IPS-18a (cell line): ENCODE measurements around the gene FAM151B.

ENCODE experiments used
- H3K27ac ChIP-seq: one replicate; pipeline ENCODE4 v1.5.1; 2013; ENCODE audit warnings: low read length
- H3K27me3 ChIP-seq: one replicate; pipeline ENCODE4 v1.6.1; 2013; ENCODE audit warnings: mild to moderate bottlenecking, low read length; ENCODE audit not compliant: control insufficient read depth, insufficient read depth
- H3K36me3 ChIP-seq: one replicate; pipeline ENCODE4 v1.6.1; 2013; ENCODE audit warnings: low read depth, low read length; ENCODE audit not compliant: control insufficient read depth
- H3K4me1 ChIP-seq: one replicate; pipeline ENCODE4 v1.6.1; 2013; ENCODE audit warnings: low read depth, low read length; ENCODE audit not compliant: control insufficient read depth
- H3K4me3 ChIP-seq: one replicate; pipeline ENCODE4 v1.5.1; 2013; ENCODE audit warnings: low read length
- H3K9ac ChIP-seq: one replicate; pipeline ENCODE4 v1.6.1; 2013; ENCODE audit warnings: mild to moderate bottlenecking, low read length, moderate library complexity
- H3K9me3 ChIP-seq: one replicate; pipeline ENCODE4 v1.6.1; 2013; ENCODE audit warnings: low read depth, low read length; ENCODE audit not compliant: control insufficient read depth

FAM151B gene

GRCh38 chr5:80507663-80508062 is 19.8 kb downstream of the FAM151B start:
- Histone ChIP-seq H3K36me3 (no peaks in the 10 kb centered on the region), H3K4me1 (no peaks in the 10 kb centered on the region), H3K9ac (no peak overlapping the region), H3K9me3 (no peaks in the 10 kb centered on the region), H3K27ac (no peak overlapping the region), H3K4me3 (no peak overlapping the region), H3K27me3 (no peaks in the 10 kb centered on the region)

GRCh38 chr5:80508844-80509243 is 20.9 kb downstream of the FAM151B start:
- no peak overlapping the region for H3K4me3 ChIP-seq
- no peak overlapping the region for H3K27ac ChIP-seq
- no peak overlapping the region for H3K9ac ChIP-seq
- H3K27me3 ChIP-seq: no peaks in the 10 kb centered on the region
- no peaks in the 10 kb centered on the region for H3K4me1 ChIP-seq
- H3K9me3 ChIP-seq: no peaks in the 10 kb centered on the region
- H3K36me3 ChIP-seq: no peaks in the 10 kb centered on the region

DNA sequence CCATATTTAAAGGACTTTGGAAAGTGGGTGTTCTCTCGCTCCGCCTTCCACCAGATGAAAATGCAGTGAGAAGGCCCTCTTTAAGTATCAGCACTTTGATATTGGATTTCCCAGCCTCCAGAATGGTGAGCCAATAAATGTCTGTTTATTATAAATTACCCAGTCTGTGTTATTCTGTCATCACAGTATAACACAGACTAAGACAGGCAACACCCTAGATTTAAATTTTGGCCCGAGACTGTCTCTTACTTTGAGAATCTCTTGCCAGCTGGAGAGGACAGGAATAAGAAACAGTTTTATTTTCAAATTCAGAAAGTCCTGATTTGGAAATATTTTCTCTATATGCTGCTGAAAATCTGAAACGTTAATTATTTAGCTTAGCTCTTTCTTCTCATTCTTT is 21.5 kb downstream of the FAM151B start:
- Histone ChIP-seq H3K36me3 (no peaks in the 10 kb centered on the region), H3K27me3 (no peaks in the 10 kb centered on the region), H3K4me1 (no peaks in the 10 kb centered on the region), H3K4me3 (no peak overlapping the region), H3K27ac (no peak overlapping the region), H3K9me3 (no peaks in the 10 kb centered on the region), H3K9ac (no peak overlapping the region)

DNA sequence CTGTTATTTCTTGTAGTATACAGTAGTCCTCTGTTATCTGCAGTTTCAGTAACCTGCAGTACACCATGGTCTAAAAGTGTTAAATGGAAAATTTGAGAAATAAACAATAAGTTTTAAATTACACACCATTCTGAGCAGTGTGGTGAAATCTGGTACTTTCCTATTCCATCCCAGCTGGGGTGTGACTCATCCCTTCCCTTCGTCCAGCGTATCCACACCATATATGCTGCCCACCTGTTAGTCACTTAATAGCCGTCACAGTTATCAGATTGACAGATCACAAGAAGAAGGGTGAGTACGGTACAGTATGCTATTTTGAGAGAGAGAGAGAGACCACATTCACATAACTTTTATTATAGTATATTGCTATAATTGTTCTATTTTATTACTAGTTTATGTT is 28.9 kb downstream of the FAM151B start:
- Histone ChIP-seq H3K4me1 (no peaks in the 10 kb centered on the region), H3K9ac (no peak overlapping the region), H3K36me3 (no peaks in the 10 kb centered on the region), H3K27ac (no peak overlapping the region), H3K27me3 (no peaks in the 10 kb centered on the region), H3K9me3 (no peaks in the 10 kb centered on the region), H3K4me3 (no peak overlapping the region)

DNA sequence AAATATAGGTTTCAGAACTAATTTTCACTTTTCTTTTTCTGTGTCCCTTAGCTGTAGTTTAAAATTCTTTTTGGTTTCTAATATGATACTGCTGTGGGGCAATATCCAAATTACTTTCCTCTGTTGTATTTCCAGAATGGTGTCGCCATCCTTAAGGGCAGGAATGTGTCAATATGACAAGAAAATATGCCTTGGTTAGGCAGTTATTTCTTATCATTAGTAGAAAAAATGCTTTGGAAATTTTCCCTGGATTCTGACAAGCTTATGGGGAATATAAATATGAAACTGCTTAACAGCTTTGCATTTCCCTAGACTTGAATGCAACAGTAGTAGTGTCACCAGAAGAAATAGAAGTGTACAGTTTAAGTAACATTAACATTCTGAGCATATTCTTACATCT is 52.8 kb downstream of the FAM151B start:
- Histone ChIP-seq H3K4me3 (no peak overlapping the region), H3K4me1 (no peaks in the 10 kb centered on the region), H3K9ac (no peak overlapping the region), H3K27ac (no peak overlapping the region), H3K36me3 (no peaks in the 10 kb centered on the region), H3K9me3 (no peaks in the 10 kb centered on the region), H3K27me3 (no peaks in the 10 kb centered on the region)

DNA sequence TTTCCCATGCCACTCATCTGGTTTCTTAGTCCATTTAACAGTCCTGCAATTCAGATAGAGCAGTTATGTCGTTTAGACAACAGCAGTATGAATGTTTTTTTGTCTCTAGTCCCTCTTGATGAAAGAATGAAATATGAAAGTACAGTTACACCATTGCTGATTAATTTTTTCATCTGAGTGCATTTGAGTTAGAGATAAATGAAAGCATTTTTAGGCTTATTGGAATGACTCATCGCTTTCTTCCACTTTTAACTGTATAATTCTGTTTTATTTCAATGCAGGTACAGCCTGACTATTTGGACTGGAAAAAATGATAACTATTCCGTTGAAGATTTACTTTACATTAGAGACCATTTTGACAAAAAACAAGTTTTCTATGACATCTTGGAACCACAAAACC is 53.5 kb downstream of the FAM151B start:
- Histone ChIP-seq H3K36me3 (no peaks in the 10 kb centered on the region), H3K9ac (no peak overlapping the region), H3K4me1 (no peaks in the 10 kb centered on the region), H3K27ac (no peak overlapping the region), H3K9me3 (no peaks in the 10 kb centered on the region), H3K27me3 (no peaks in the 10 kb centered on the region), H3K4me3 (no peak overlapping the region)

DNA sequence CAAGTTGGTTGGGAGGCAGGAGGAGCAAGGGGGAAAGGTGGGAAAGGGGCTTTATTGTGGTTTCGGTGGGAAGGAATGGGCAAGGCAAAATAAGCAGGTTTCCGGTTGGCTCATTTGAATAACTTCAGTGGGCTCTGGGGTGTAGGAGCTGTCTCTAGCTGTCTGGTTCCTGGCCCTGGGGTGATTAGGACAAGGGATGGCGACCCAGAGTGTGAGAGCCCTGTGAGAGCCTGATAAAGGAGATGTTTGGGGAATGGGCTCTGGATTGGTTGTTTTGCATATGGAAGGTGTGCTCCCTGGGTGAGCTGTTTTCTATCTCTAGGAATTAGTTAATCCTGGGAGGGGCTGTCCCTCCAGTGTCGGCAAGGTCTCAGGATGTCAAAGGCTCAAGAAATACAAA is 66.7 kb downstream of the FAM151B start:
- Histone ChIP-seq H3K27ac (no peak overlapping the region), H3K4me3 (no peak overlapping the region), H3K27me3 (no peaks in the 10 kb centered on the region), H3K36me3 (no peaks in the 10 kb centered on the region), H3K4me1 (peaks cover 9% of the 10 kb centered on the region), H3K9me3 (no peaks in the 10 kb centered on the region), H3K9ac (no peak overlapping the region)

GRCh38 chr5:80555099-80555498 is 67.2 kb downstream of the FAM151B start:
- Histone ChIP-seq H3K4me3 (no peak overlapping the region), H3K9me3 (no peaks in the 10 kb centered on the region), H3K27ac (no peak overlapping the region), H3K4me1 (peaks cover 9% of the 10 kb centered on the region), H3K36me3 (no peaks in the 10 kb centered on the region), H3K9ac (no peak overlapping the region), H3K27me3 (no peaks in the 10 kb centered on the region)

GRCh38 chr5:80559244-80559643 is 71.3 kb downstream of the FAM151B start:
- Histone ChIP-seq H3K36me3 (no peaks in the 10 kb centered on the region), H3K9ac (no peak overlapping the region), H3K27ac (no peak overlapping the region), H3K9me3 (no peaks in the 10 kb centered on the region), H3K4me3 (no peak overlapping the region), H3K27me3 (no peaks in the 10 kb centered on the region), H3K4me1 (peaks cover 20% of the 10 kb centered on the region)

- H3K4me3 ChIP-seq: no peak overlapping the region
- no peaks in the 10 kb centered on the region for H3K36me3 ChIP-seq
- H3K27me3 ChIP-seq: peaks cover 39% of the 10 kb centered on the region
- no peak overlapping the region for H3K27ac ChIP-seq
- no peaks in the 10 kb centered on the region for H3K9me3 ChIP-seq
- peaks cover 11% of the 10 kb centered on the region for H3K4me1 ChIP-seq
- no peak overlapping the region for H3K9ac ChIP-seq
These were observed 77.4 kb downstream of the FAM151B start for GRCh38 chr5:80565330-80565729.

DNA sequence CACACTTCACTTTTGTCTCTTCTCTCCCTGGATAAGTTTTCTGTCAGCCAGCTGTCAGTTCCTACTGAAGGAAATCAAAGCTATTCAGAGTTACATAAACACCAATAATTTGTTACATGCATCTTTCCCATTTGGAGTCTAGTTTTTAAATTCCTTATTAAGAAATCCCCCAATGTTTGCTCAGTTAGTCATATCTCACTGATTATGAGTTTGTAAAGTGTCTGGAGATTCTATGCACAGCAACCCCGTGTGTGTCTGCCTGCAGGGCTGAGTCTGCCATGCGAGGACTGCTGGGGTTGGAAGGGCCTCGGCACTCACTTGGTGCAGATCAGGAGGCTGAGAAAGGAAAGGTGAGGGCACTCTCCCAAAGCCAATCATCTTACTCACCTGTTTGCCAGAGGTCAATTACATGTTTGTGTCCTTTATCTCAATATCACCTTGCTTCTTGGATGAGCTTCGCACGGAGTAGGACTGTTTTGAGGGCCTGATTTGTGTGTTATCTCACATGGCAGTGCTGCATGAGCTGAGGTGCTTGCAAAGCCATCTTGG is 78.9 kb downstream of the FAM151B start:
- no peak overlapping the region for H3K9ac ChIP-seq
- no peaks in the 10 kb centered on the region for H3K9me3 ChIP-seq
- H3K27ac ChIP-seq: no peak overlapping the region
- no peak overlapping the region for H3K4me3 ChIP-seq
- no peaks in the 10 kb centered on the region for H3K36me3 ChIP-seq
- peaks cover 7% of the 10 kb centered on the region for H3K4me1 ChIP-seq
- H3K27me3 ChIP-seq: peaks cover 52% of the 10 kb centered on the region

DNA sequence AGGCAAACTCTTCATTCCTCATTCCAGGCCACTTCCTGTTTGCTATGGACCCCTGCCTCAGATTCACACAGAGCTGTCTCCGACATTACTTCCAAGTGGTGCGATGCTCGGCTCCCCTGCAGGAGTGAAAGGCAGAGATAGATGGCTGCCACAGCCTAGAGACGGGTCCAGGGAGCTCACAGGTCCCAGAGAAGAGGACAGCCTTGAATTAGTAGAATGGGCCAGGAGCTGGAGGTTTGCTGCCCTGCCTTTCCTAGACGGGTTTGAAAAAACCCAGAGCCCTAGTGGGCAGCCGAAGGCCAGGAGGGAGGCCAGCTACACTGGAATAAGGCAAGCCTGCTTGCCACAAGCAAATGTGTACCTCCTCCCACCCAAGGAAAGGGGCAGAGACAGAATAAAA is 80.4 kb downstream of the FAM151B start:
- H3K27ac ChIP-seq: no peak overlapping the region
- H3K27me3 ChIP-seq: peaks cover 52% of the 10 kb centered on the region
- H3K4me3 ChIP-seq: no peak overlapping the region

More for the DNA sequence above, 80.4 kb downstream of the FAM151B start:
- Histone ChIP-seq H3K36me3 (no peaks in the 10 kb centered on the region), H3K9ac (no peak overlapping the region), H3K9me3 (no peaks in the 10 kb centered on the region), H3K4me1 (no peaks in the 10 kb centered on the region)
